ENCODE results near the gene KRTAP4-5.
"Not testable (repeated sequence)": the region's sequence is repeated elsewhere in the genome, so short reads cannot be mapped to it uniquely, and the experiment has no call there.

Gene KRTAP4-5

DNA sequence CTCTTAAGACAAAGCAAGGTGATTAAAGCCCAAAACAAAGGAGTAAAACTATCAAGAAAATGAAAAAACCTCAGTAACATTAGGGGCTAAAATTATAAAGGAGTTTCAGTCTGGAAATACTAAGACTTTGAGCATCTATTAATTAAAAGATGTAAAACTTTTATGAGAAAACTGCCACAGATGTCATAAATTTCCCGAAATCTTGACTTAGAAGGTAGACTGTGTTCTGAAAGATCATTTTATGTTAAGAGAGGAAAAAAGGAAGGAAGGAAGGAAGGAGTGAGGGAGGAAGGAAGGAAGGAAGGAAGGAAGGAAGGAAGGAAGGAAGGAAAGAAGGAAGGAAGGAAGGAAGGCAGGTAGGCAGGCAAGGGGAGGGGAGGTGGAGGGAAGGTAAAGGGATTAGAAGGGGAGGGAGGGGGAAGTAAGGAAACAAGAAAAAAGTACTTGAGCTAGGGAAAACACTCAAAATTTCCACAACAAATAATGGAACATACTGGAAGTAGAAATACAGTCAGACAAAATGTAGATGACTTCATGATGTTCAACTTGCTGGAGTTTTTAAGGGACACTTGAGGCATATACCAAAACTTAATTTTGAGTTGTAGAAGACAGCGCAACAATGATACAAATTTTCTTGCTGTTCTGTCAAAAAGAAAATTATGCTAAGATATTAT lies 2.0 kb downstream of the KRTAP4-5 start:
- DNase-seq (ENCODE audit: low read depth): no peak
- TF ChIP-seq MYC (IDR thresholded peaks at IDR 0.05; ENCODE audit: low read depth, low read length) (no peak), POLR2A (IDR thresholded peaks at IDR 0.05; ENCODE audit: extremely low read depth, insufficient read length) (no peak)
- TF ChIP-seq, protein P1, sequence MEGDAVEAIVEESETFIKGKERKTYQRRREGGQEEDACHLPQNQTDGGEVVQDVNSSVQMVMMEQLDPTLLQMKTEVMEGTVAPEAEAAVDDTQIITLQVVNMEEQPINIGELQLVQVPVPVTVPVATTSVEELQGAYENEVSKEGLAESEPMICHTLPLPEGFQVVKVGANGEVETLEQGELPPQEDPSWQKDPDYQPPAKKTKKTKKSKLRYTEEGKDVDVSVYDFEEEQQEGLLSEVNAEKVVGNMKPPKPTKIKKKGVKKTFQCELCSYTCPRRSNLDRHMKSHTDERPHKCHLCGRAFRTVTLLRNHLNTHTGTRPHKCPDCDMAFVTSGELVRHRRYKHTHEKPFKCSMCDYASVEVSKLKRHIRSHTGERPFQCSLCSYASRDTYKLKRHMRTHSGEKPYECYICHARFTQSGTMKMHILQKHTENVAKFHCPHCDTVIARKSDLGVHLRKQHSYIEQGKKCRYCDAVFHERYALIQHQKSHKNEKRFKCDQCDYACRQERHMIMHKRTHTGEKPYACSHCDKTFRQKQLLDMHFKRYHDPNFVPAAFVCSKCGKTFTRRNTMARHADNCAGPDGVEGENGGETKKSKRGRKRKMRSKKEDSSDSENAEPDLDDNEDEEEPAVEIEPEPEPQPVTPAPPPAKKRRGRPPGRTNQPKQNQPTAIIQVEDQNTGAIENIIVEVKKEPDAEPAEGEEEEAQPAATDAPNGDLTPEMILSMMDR (IDR thresholded peaks at IDR 0.05; ENCODE audit: low read depth, low read length): no peak
- no peak overlapping the region for H3K4me3 ChIP-seq (ENCODE audit: low read depth, low read length)

DNA sequence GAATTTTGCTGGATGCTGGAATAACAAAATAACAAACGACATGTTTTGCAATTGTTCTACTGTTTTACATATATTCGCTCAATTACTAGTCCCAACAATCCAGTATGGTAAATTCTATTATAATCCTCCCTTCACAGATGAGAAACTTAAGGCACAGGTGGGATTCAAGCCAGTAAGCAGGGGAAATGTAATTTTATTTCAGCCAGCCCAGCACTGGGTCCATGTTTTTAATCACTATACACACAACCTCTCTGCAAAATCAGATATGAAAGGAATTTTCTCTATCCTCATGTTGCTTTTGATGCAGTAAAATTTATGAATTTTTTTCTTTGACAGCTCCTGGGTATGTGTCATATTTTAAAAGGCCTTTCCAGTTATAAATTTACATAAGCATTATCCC lies 4.4 kb downstream of the KRTAP4-5 start:
- no peak for DNase-seq (ENCODE audit: low read depth)
- H3K4me3 ChIP-seq (ENCODE audit: low read depth, low read length): no peak overlapping the region
- TF ChIP-seq, protein P1 (IDR thresholded peaks at IDR 0.05; ENCODE audit: low read depth, low read length): no peak
- TF ChIP-seq POLR2A (IDR thresholded peaks at IDR 0.05; ENCODE audit: extremely low read depth, insufficient read length) (no peak), MYC (IDR thresholded peaks at IDR 0.05; ENCODE audit: low read depth, low read length) (no peak)
- TF ChIP-seq, protein P2, sequence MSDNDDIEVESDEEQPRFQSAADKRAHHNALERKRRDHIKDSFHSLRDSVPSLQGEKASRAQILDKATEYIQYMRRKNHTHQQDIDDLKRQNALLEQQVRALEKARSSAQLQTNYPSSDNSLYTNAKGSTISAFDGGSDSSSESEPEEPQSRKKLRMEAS (IDR thresholded peaks at IDR 0.05; ENCODE audit: low read depth, low read length): no peak

DNA sequence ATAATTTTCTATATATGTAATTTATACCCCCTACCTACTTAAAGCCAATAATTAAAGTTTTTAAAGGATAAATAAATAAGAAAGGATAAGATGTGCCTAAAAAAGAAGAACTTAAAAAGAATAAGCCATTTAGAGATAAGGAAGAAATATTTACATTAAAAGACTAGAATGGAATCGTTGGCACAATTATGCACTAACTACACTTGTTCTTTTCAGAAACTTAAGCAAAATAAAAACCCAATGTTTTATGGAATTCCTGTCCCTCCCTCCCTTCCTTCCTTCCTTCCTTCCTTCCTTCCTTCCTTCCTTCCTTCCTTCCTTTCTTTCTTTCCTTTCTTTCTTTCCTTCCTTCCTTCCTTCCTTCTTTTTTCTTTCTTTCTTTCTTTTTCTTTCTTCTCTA lies 4.8 kb downstream of the KRTAP4-5 start:
- TF ChIP-seq MYC (IDR thresholded peaks at IDR 0.05; ENCODE audit: low read depth, low read length) (no peak), POLR2A (IDR thresholded peaks at IDR 0.05; ENCODE audit: extremely low read depth, insufficient read length) (no peak)
- TF ChIP-seq, protein P2 (IDR thresholded peaks at IDR 0.05; ENCODE audit: low read depth, low read length): no peak
- TF ChIP-seq, protein P1 (IDR thresholded peaks at IDR 0.05; ENCODE audit: low read depth, low read length): no peak
- no peak for DNase-seq (ENCODE audit: low read depth)
- no peak overlapping the region for H3K4me3 ChIP-seq (ENCODE audit: low read depth, low read length)

DNA sequence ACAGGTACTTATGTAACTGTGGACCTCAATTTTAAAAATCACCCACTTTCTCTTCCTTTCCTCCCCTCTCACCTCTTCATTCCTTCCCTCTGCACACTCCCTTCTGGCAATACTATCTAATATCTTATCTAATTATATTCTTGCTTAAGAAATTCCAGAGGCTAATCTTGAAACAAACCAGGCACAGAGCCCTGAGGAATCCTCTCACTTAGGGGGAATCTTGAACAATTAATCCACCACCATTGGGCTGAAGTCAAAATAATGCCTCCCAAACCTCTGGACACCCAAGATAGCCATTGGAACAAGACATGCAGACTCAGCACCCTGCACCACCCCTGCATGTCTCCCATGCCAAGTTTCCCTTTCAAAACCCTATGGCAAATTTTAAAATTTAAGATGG lies 8.3 kb downstream of the KRTAP4-5 start:
- H3K4me3 ChIP-seq (ENCODE audit: low read depth, low read length): no peak overlapping the region
- DNase-seq (ENCODE audit: low read depth): no peak
- no peak for TF ChIP-seq POLR2A (IDR thresholded peaks at IDR 0.05; ENCODE audit: extremely low read depth, insufficient read length)
- TF ChIP-seq MYC (IDR thresholded peaks at IDR 0.05; ENCODE audit: low read depth, low read length): no peak
- TF ChIP-seq, protein P1 (IDR thresholded peaks at IDR 0.05; ENCODE audit: low read depth, low read length): no peak
- TF ChIP-seq, protein P2 (IDR thresholded peaks at IDR 0.05; ENCODE audit: low read depth, low read length): no peak

DNA sequence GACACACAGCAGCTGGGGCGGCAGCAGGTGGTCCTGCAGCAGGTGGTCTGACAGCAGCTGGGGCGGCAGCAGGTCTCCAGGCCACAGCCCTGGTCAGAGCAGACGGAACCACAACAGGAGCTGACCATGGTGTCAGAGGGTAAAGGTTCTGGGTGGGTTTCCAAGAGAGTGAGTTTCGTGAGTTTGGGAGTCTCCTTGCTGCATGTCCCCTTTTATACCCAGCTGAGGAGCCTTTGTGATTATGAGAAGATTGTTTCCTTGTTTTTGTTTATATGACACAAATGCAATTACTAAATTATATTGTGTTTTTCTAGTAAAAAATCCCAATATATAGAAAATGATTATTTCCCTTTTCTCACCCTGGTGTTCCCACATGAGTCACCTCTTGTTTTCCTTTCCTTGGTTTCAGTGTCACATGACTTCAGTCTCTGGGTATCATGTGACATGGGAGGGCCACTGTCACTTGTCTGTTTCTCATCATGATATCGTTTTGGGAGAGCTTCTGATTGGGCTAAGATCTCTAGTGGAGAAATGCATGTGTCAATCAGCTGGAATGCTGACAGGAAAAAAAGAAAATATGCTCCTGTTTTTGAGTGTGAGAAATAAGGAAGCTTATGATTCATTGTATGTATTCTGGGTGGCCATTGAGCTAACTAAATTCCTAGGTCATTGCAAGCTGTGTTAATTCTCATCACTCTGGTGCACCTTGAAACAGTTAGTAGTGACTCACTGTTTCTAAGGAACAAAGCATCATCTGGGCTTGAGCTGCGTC lies 9.1 kb downstream of the KRTAP4-5 start, which contains the start of gene KRTAP4-6:
TSS of gene KRTAP4-6 (minus strand) at position 185 of the 772 bp plus-strand sequence. CDS start at position 128, 57 bp downstream.
- H3K4me3 ChIP-seq (ENCODE audit: low read depth, low read length): no peak within 1 kb of the TSS
- TF ChIP-seq POLR2A (IDR thresholded peaks at IDR 0.05; ENCODE audit: extremely low read depth, insufficient read length) (no peak), MYC (IDR thresholded peaks at IDR 0.05; ENCODE audit: low read depth, low read length) (no peak)
- TF ChIP-seq, protein P1 (IDR thresholded peaks at IDR 0.05; ENCODE audit: low read depth, low read length): no peak
- TF ChIP-seq, protein P2 (IDR thresholded peaks at IDR 0.05; ENCODE audit: low read depth, low read length): no peak
- DNase-seq (ENCODE audit: low read depth): no peak

DNA sequence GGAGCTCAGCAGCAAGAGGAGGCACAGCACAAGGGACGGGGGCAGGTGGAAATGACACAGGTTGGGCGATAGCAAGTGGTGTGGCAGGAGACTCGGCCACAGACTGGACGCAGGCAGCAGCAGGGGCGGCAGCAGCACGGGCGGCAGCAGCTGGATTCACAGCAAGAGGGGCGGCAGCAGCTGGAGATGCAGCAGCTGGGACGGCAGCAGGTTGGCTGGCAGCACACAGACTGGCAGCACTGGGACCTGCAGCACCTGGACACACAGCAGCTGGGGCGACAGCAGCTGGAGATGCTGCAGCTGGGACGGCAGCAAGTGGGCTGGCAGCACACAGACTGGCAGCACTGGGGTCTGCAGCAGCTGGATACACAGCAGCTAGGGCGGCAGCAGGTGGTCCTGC lies 9.8 kb downstream of the KRTAP4-5 start:
- H3K4me3 ChIP-seq (ENCODE audit: low read depth, low read length); DNase-seq (ENCODE audit: low read depth): not testable (repeated sequence)
